CD4-positive, alpha-beta T cell treated with Interleukin-2 at 100 ng/mL for 4 hours (primary cell): ENCODE results near the gene HEPN1.
"Not testable (repeated sequence)": the region's sequence is repeated elsewhere in the genome, so short reads cannot be mapped to it uniquely, and the experiment has no call there.

Experiments used
- DNase-seq: peaks from one replicate; pipeline ENCODE4 v3.0.0-alpha.2; 2020; ENCODE audit warnings: low spot score

The HEPN1 gene

GRCh38 chr11:124942466-124943253 is 23.6 kb downstream of the HEPN1 start:
- no peak for DNase-seq

GRCh38 chr11:124943254-124943616 is 24.2 kb downstream of the HEPN1 start:
- DNase-seq = no peak

- no peak for DNase-seq
These were observed 24.7 kb downstream of the HEPN1 start for GRCh38 chr11:124943741-124944140.

GRCh38 chr11:124944565-124944964 is 25.5 kb downstream of the HEPN1 start:
- DNase-seq = no peak

GRCh38 chr11:124945826-124946225 is 26.8 kb downstream of the HEPN1 start:
- no peak for DNase-seq

- no peak for DNase-seq
These were observed 27.7 kb downstream of the HEPN1 start for GRCh38 chr11:124946735-124947141.

GRCh38 chr11:124950601-124951330 is 31.7 kb downstream of the HEPN1 start:
- peak; percentile 32 for DNase-seq

GRCh38 chr11:124951341-124951740 is 32.3 kb downstream of the HEPN1 start:
- DNase-seq = no peak

- DNase-seq = peak; percentile 93
These were observed 34.9 kb downstream of the HEPN1 start, which contains the start of gene CCDC15 for GRCh38 chr11:124953753-124954589. Gene CCDC15, plus strand, starts transcription at chr11:124954202. Its CDS starts 531 bp downstream, at chr11:124954733.

GRCh38 chr11:124954590-124954955 is 35.5 kb downstream of the HEPN1 start:
- DNase-seq = no peak

GRCh38 chr11:124955035-124955434 is 36.0 kb downstream of the HEPN1 start:
- no peak for DNase-seq

GRCh38 chr11:124961972-124962609 is 43.0 kb downstream of the HEPN1 start:
- peak; percentile 76 for DNase-seq

- not testable (repeated sequence) for DNase-seq
These were observed 49.1 kb downstream of the HEPN1 start for GRCh38 chr11:124968197-124968596.
